GM18498 (cell line): ENCODE results near the gene SLC12A2.

Experiments
- ATAC-seq: cut with Tn5 transposase; IDR thresholded peaks from one replicate; pipeline ENCODE4 v1.9.1; 2021; ENCODE audit warnings: mild to moderate bottlenecking, moderate library complexity; ENCODE audit not compliant: unreplicated experiment

Gene SLC12A2

DNA sequence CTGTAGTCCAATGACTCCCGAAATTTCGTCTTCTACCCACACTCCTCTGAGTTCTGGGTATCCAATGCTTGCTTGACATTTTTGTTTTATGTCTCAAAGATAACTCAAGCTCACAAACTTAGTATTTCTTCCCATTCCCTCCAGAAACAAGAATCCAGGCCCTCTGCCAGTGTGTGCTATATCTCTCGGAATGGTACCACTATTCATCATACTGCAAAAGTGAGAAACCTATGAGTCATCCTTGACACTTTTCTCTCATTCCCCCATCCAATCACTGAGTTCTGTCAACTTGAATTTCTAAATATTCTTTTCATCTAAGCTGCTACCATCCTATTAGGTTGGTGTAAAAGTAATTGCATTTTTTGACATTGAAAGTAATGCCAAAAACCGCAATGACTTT, 9.8 kb downstream of the SLC12A2 start:
- ATAC-seq: no peak

DNA sequence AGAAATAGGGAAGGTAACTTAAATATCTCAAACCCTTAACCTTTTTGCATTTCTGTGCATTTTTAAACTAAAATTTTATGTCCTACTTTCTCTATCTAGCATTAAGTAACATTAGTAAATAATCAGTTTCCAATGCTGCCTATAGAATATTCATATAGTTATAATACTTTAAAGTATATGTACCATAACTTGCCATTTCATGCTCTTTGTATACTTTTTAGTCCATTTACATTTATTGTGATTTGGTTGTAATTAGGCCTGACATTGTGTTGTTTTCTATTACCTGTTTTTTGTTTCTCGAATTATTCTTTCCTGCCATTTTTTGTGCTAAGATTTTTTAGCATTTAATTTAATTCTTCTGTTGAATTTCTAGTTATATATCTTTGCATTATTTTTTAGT, 13.7 kb downstream of the SLC12A2 start:
- no peak for ATAC-seq

DNA sequence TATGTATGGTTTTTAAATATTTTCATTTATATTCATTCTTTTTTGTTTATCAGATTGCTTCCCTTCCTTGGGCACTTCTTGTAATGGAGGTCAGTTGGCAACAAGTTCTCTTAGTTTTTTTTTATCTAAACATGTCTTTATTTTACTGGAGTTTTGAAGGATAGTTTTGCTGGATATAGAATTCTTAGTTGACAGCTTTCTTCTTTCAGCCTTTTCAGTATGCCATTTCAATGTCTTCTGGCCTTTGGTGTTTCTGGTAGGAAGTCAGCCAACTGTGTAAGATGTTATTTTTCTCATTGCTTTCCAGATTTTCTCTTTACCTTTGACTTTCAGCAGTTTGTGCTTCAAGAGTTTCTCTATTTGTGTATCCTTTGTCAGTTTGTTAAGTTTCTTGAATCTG, 14.2 kb downstream of the SLC12A2 start:
- no peak for ATAC-seq

DNA sequence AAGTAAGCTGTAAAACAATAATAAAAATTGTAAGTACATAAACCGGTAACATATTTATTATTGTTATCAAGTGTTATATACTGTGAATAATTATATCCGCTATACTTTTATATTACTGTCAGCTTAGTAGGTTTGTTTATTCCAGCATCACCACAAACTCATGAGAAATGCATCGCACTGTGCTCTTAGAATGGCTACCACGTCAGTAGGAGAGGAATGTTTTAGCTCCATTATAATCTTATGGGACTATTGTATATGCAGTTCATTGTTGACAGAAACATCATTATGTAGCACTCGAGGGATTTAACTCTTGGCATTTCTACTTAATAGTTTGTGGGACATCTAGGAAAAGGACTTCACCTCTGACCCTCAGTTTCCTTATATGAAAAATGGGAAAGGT, 16.4 kb downstream of the SLC12A2 start:
- no peak for ATAC-seq

DNA sequence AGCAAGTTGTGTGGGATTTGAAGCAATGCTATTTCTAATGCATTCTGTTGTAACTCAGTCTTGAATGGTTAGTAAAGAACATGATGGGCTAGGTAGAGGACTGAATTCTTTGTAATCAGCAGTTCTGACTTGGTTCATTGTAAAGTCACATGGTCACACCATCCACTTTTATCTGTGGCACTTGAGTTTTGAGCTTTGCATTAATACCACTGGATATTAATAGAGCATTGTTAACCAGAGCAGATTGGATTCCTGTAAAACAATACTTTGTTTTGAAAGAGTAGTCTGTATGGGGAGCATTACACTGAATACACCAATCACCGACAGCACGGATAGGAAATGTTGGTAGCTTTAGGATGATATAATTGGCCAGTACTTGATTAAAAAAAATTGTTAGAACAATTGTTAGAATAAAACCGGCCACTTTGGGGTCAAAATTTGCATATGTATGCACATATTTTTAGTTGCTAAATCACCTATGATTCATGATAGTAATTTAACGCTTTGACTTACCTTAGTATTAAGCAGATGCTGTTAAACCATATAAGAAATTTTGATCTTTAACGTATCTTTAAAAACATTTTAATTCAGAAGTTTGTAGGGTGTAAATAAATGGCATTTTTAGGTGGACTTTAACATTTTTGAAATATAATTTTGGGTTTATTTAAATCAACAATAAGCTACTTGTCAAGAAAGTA, 17.4 kb downstream of the SLC12A2 start:
- no peak for ATAC-seq

DNA sequence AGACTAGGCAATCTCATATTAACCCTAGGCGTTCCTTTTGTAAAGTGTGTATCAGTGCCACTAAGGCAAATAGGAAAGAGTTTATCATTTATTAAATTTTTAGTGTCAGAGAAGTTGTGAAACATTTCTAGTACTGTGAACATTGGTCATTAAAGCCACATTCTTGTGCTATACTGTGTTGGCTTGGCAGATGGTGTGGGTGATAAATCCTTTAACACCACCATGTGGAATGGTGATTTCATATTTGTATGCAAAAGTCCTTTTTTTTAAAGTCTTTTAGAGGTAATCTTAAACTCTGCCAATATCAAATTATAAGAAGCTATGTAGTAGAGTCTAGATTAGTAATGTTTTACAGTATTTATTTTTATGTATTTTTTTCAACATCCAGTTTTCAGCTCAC, 18.1 kb downstream of the SLC12A2 start:
- no peak for ATAC-seq

DNA sequence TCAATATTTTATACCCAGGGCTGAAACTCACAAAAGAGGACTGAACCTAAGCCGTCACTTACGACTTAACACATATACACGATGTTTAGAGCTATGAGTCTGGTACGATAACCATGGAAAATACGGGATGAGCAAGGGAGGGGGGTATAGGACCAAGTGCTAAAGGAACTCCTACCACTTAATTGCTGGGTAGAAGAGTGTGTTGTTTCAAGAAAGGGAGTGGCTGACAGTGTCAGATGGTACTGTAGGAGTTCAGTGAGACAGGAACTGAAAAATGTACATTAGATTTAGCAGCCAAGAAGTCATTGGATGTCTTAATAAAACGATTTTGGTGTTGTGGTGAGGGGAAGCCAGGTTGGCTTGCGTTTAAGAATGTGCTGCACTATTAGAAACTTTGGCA, 21.6 kb downstream of the SLC12A2 start:
- ATAC-seq: no peak

DNA sequence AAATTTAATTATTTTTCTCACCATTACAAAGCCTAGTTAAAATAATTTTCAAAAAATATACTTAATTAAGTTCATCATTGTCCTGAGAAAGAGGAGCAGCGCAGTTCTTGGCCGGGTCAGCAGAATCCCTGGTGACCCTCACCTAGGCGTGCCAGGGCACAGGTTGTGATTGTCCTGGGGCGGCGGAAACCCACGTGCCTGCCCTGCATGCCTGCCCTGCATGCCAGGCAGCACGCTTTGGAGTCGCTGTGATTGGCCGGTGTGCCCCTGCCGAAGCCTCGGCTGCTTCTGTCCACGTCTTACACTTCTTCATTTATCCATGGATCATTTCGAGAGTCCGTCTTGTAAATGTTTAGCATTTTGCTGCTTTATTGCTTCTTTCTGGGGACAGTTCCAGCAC, 25.6 kb downstream of the SLC12A2 start:
- ATAC-seq: no peak

DNA sequence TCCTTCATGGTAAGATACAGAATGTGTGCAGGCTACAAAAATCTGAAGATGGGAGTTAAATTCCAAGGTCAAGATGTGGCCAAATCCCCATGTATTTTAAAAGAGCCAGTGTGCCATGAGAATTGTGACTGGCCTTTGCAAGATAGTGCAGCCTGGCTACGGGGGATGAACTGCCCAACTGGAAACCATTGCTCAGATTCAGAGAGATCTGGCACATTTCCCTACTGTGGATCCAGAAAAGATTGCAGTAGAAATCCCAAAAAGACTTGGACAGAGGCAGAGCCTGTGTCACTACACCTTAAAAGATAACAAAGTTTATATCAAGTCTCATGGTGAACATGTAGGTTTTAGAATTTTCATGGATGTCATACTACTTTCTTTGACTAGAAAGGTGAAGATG, 26.2 kb downstream of the SLC12A2 start:
- ATAC-seq: no peak

DNA sequence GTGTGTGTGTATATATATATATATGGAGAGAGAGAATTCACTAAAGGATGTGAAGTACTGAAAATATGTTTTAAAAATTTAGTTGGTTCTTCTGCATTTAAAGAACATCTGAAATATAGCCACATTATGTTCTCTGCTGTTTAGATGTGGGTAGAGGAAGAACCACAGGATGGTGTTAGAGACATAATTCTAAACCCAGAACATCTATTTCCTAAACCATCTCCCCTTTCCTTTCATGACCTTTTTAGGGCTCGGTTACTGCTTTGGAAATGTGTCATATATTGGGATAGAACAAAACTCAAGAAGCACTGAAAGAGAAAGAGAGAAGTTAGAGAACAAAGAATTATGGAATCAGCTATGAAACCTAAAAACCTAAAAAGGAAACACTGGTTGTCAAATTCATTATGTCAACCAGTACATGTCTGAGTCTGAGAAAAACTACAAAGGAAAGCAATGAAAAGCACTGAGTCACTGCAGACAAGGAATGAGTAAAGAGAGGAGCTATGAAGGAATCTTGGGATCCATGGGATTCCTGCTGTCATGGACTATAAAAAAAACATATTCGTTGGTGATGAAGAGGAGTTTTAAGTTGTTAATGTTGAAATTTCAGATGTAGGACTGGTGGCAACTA, 28.4 kb downstream of the SLC12A2 start:
- no peak for ATAC-seq

DNA sequence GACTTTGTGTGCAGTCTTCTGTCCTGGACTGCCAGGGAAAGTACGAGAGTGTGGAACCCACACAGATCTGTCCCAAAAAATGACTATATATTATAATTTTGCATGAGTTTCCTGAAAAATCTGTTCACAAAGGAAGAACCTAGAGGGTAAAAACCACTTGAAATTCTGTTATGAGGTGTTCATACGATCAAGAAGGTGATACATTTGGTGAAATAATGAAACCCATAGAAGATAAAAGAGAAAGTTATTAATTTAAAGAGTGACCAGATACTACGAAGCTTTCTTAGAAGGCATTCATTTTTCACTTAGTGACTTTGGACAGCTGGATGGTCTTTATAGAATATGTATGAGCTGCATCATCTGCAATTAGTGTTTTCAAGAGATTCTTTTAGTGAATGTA, 32.9 kb downstream of the SLC12A2 start:
- ATAC-seq: no peak

DNA sequence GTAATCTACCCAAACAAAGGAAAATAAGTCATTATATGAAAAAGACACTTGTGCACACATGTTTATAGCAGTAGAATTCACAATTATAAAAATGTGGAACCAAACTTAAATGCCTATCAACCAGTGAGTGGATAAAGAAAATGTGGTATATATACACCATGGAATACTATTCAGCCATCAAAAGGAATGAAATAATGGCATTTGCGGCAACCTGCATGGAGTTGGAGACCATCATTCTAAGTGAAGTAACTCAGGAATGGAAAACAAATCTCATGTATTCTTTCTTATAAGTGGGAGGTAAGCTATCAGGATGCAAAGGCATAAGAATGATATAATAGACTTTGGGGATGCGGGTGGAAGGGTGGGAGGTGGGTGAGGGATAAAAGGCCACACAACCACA, 34.6 kb downstream of the SLC12A2 start:
- ATAC-seq: no peak

DNA sequence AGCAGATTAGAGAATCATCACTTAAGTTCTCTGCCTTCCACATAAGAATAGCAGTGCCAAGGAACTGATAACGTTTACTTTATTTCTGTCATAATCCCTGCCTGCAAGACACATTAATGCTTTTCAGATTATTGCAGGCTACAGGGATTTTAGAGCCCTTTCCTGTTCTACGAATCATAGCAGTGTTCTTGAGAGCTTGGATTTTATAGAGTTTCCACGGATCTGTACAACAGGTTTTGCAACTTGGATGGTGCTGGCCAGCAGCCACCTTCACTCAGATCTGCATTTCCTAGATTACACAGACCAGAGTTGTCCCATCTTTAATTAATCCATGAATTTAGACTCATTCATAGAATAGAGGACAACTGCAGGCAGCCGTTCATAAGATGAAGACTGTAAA, 38.1 kb downstream of the SLC12A2 start:
- ATAC-seq: no peak

DNA sequence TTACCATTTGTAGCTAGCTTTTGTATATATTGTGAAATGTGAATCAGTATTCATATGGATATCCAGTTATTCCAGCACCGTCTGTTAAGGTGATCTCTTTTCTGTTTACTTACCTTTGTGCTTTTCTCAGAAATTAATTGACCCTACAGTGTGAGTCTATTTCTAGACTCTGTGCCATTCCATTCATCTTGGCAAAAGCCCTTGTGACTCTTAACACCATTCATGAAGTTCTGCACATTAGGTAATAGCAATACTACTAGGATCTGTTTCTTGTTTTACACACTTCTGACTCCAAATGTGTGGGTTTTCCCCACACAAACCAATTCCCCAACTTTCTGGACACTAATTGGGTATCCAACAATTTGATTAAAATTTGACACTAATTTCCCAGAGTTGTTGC, 40.4 kb downstream of the SLC12A2 start:
- no peak for ATAC-seq

DNA sequence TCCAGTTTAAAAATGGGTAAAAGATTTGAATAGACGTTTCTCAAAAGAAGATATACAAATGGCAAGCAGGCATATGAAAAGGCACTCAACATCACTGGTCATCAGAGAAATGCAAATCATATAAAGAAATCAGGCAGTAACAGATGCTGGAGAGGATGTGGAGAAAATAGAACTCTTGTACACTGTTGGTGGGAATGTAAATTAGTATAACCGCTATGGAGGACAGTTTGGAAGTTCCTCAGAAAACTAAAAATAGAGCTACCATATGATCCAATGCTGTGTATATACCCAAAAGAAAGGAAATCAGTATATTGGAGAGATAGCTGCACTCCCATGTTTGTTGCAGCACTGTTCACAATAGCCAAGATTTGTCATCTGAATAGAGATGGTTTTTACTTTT, 42.7 kb downstream of the SLC12A2 start:
- ATAC-seq: no peak

DNA sequence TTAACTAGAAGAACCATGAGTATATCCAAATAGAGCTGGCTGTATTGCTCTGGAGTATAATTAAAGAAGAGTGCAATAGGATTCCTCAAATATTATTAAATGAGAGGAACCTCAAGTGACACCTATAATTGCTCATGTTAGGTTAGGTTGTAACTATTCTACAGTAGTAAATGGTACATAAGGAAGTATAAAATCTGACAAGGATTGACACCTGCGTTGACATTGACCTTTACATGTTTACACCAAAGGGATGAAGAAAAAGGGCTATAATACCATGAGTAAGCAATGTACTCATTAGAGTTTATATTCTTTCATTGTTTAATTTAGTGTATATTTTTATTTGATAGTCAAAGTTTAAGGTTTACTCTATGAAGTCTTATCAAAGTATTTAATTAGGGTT, 48.9 kb downstream of the SLC12A2 start:
- ATAC-seq: no peak

DNA sequence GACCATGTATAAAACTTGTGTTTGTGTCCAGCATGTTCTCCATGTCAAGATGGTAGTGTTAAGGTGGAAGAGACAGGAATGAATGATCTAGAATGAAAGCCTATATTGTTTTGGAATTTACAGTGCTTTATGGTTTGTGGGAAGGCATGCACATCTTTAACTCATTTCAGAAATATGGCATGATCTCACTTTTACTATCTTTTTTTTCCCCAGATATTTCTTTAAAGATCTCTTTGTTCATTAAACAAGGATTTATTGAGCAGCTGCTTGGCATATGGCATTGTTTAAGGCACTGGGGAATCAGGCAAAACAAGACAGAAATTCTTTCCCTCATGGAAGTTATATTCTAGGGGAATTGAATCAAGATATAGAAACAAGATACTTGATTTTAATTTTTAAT, 51.7 kb downstream of the SLC12A2 start:
- no peak for ATAC-seq

DNA sequence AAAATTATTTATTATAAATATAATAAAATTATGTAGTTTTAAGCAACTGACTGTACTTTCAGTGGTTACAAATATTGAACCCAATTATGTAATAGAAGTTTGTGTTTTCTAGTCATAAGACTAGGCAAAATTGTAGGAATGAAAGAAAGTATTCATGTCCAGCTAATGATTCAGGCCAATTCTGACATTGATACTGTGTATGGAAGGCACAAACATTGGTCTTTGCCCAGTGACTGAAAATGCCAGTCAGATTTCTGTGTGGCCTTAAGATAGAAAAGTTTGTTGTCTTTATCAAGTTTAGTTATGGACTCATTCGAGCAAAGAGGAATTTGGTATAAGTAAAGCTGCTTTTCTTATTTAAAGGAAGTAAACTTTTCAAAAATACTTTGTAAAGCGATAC, 60.3 kb downstream of the SLC12A2 start:
- ATAC-seq: no peak

DNA sequence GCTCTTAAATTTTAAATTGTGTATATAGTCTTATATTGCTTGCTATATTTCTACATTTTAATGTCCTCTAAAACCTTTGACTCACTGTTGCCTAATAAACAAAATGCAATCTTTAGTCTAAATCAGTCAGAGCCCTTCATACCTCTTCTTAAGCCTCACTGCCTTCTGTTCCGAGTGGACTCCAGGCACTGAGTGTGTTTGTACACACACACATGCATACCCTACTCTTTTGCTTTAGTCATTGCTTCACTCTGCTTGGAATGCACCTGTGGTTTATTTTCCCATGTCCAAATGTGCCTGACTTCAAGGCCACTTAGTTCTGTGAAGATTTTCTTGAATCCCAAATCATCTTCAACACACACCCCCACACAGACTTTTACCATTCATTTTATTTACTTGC, 60.9 kb downstream of the SLC12A2 start:
- no peak for ATAC-seq

DNA sequence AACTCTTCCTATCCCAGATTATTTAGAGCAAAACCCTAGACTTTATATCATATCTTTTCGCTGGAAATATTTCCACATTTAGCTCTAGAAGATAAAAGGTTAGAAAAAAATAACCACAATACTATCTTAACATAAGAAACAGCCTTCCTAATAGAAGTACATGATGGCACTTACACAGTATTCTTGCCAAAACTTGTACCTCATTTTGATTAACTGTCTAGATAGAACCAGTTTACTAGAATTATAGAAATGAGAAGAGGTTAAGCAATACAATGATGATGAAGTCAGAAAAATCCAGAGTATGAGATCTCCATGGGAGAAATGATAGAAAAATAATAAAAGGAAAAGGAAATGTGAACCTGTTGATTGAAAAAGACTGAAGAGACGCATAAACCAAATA, 63.1 kb downstream of the SLC12A2 start:
- no peak for ATAC-seq

DNA sequence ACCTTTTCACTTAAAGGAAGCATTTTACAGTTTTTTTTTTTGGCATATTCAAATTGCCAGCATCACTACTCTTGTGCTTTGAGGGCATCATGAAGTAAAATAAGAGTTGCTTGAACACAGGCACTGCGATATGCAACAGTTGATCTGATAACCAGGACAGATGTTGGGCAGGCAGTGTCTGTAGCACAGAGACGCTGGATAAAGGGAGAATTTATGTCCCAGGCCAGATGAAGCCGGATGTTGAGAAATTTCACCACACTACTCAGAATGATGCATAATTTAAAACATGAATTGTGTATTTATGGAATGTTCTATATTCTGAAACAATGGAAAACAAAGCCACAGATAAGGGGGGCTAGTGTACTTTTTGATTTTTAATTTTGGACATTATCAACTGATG, 71.4 kb downstream of the SLC12A2 start:
- ATAC-seq: no peak

DNA sequence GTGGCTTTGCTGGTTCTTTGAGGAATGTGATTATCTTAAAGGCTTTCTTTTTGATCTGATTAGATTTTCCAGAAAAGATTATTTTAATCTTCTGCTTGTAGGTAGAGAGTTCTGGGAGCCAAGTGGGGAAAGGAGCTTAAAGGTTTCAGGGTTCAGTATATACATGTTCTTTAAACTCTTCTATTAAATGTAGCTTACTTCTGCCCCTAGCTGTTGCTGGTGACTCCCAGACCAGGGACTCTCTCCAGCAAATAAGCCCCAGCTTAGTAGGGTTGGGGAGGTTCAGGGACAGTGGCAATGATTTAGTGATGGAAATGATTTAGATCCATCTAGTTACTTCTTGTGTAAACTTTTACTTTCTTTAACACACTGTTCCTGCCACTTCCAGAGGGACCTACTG, 72.2 kb downstream of the SLC12A2 start:
- no peak for ATAC-seq

DNA sequence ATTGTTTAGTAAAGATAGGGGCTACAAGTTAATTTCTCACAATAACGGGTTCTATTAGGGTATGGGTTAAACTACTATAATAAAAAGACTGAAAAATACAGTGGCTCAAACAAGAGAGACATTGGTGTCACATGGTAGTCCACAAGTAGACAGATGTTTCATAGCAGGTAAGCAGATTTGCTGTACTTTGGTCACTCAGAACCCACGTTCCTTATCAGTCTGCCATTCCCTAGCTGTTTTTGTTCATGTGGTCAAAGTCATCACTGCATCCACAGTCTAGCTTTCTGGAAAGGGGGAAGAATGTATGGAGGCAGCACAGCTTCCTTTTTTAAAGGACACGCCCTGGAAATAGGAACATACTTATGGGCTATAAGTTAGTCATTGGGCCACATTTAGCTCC, 73.0 kb downstream of the SLC12A2 start:
- ATAC-seq: no peak
